GM21737 (cell line): Measurements from ENCODE around the gene SVIL.
"Not testable (repeated sequence)": the region's sequence is repeated elsewhere in the genome, so short reads cannot be mapped to it uniquely, and the experiment has no call there.

Source experiments
- ATAC-seq: cut with Tn5 transposase; IDR thresholded peaks from one replicate; pipeline ENCODE4 v1.9.1; 2021; ENCODE audit warnings: mild to moderate bottlenecking, moderate library complexity; ENCODE audit not compliant: unreplicated experiment

SVIL gene

DNA sequence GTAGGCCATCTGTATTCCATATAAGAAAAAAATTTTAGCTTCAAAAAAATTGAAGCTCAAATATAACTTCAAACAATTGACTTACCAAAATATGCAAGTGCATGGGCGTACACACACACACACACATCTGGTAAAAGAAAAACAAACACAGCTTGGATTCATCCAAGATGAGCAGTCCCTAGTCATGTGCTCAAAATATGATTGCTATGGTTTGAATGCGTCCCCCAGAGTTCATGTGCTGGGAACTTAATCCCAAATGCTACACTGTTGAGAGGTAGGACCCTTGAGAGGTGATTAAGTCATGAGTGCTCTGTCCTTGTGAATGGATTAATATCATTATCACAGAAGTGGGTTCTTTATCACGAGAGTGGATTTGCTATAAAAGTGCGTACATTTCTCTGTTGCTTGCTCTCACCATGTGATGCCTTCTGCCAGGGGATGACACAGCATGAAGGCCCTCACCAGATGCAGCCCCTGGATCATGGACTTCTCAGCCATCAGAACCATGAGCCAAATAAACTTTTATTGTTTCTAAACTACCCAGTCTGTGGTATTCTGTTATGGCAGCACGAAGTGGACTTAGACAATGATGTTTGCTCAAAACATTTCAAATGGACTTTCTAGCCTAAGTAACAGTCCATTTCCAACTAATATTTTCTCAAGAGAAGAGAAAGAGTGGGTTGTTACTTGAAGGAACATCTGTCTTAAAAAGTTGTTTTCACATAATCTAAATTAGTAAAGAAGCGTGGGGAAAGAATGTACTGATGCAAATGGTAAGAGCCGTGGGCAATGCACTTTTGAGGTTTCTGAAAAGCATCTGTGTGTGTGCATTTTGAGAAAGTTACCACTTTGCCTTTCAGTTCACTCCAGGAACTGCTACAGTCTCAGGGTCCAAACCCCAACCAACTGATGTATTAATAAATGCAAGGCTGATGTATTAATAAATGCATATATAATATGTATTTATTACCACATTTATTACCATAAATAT, 15.1 kb upstream of the SVIL start:
- no peak for ATAC-seq

DNA sequence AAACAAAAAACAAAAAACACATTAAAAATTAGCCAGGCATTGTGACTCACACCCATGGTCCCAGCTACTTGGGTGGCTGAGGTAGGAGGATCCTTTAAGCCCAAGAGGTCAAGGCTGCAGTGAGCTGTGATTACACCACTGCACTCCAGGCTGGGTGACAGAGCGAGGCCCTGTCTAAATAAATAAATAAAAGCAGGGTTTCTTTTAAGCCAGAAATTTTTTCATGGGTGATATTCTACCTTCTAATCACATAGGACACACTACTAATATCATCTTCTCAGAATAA, 14.2 kb upstream of the SVIL start:
- no peak for ATAC-seq

DNA sequence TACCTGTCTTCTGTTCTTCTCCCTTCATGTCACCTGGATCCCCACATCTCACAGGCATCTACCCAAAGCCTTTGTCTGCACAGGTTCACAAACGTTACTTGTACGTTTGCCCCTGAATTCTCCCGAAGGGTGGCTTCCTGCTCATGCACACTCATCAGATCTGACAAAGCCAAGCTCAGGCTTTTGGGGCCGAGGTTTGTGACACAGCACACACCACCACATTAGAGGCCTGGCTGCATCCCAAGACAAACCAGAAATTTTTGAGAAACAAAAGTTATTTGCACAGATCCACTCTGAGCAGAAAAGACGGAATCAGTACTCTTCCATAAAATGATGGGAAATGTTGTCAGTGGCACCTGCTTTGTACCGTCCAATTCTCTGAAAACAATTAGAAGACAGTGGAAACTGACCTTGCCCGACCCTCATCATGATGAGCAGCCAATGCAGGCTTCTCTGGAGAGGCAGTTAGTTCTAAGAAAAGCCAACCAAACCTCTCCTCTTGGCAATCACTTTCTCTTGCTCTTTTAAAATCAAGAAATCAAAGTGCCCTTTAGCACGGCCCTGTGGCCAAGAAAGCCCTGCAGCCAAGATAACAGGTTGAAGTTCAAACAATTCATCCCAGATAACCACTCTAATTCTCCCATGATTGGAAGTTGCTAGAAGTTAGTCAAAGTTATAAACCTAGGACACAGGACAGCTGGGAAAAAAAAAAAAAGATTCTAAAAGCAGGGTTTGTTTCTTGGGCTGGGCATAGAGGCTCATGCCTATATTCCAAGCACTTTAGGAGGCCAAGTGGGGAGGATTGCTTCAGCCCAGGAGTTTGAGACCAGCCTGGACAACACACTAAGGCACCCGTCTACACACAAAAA, 13.6 kb upstream of the SVIL start:
- ATAC-seq = no peak

DNA sequence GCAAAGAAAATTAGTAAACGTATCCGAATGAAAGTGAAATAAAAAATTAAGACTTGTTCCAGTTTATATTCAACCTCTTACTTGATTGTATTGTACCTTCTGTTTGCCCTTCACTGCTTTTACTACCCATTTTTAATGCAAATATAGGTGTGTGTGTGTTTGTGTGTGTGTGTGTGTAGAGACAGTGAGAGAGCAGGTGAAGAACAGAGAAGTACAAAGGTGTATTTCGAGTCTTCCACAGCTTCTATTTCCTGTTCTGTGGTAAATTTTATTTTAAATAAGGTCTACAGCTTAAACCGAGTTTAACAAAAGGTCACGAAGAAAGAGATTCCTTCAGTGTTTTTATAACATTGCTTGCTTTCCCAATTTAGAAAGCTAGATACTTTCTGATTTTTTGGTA, 12.7 kb upstream of the SVIL start:
- no peak for ATAC-seq

DNA sequence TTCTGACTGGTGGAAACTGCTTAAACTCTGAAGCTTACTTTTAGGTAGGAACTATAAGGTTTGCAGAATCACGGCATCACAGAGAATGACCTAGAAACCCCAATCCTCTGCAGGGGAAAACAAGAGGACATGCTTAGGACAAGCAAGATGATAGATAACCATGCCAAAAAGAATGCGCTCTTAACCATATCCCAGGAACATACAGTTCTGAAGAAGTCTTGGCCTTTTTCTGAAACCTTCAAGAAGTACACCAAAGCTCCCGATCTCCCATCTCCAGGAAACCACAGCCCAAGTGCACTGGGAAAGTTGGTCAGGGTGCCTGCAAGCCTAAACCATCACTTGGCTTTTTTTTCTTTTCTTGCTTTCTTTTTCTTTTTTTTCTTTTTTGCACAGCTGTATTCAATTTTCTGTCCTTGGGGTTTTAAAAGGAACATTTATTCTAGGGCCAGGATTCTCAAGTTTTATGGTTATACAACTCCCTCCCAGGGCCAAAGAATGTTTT, 12.2 kb upstream of the SVIL start:
- ATAC-seq = no peak

DNA sequence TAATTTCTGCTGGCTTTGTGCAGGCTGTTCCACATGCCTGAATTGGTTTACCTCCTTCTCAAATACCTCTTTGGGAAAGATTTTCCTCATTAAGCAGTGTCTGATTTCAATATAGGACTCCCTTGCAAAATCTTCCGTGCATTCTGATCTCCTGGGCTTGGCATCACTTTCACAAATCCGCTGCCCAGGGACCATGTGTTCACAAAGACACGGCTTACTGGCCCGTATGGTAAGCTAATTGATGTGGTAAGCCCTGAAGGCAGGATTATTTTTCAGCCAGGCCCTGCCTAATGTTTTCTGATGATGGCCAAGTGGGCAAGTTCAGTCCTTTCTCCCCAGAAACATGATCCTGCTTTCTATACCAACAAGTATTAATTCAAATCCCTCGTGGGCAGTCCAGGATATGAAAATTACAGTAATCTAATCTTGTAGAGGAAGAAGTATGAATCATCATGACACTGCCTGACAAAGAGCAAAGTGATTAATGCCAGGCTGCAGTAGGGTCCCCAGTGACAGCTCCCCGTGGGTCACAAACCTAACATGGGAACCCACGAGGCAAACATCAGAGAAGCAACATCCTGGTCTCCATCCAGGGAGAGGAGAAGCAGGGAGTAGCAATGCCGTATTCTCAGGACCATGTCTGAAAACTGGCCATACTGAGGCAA, 11.6 kb upstream of the SVIL start:
- no peak for ATAC-seq

DNA sequence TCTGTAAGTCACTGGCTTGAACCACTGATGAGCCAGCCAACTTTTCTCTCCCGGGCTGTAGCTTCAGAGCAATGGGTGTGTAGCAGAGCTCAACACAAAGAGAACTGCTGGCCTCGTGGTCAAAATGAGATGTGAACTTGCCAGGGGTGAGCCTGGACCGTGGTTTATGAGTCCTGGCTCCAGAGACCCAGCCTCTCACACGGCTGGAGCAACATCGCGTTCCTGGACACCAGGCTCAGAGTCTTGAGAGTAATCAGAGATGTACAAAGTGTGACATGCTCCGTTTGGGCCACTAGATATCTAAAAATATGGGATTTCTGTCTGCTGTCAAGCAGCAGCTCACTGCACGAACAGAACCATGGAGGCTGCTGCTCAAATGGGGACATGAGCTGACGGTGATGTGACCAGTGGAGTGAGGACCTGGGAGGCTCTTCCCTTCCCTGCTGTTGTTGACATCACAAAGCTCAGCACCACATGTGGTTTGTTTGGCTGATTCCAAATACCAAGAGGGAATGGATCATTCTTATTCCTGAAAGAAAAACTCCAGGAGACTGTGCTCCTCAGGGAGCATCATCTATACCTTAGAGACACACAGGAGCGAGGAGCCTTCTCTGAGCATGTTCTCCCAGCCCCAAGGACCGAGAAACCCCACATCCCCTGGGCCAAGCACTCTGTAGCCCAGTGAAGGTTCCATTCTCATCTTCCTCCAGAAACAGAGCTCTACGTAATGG, 9.2 kb upstream of the SVIL start:
- no peak for ATAC-seq

DNA sequence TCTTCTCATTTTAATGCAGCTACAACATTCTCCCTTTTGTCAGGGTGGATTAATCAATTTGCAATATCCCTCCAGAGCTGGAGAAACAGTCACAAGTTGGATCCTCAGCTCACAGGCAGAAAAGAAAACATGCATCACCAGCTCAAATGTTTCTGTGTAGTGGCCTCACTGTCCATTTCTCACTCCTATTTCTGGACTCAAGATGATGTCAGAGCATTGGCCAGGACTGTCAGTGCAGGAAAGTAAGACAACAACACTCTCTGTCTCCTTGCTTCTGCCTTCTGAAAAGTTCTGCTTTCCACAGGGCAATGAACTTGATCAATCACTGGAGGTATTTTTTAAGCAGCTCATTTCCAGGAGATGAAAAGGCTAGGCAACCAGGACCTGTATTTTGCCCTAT, 8.2 kb upstream of the SVIL start:
- no peak for ATAC-seq

DNA sequence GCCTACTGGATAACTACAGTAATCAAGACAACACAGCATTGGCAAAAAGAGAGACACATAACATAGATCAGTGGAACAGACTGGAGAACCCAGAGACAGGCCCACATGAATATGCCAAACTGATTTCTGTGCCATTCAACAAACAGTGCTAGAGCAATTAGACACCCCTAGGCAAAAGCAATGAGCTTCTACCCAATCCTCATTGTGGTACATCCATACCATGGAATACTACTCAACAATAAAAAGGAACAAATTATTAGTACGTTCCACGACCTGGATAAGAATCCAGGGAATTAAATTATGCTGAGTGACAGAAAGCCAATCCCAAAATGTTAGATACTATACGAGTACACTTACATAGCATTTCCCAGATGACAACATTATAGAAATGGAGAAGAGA, 2.8 kb upstream of the SVIL start:
- ATAC-seq = no peak

DNA sequence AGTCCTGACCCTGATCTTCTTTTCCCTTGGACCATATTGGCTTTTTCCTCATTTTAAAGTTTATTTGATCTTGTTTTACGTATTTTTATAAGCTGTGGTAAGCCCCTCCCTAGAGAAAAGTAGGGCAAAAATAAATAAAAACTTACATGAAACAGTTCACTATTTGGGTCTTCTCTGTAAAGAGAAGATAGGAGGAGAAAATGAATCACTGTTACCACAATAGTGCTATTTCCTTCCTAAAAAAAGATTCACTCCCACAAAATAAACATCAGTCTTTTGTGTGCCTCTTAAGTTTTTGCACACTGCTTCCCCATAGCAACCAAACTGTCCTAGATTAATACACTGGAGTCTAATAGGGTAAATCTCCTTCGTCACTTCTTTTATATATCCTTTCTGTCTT, 1.4 kb upstream of the SVIL start:
- no peak for ATAC-seq

DNA sequence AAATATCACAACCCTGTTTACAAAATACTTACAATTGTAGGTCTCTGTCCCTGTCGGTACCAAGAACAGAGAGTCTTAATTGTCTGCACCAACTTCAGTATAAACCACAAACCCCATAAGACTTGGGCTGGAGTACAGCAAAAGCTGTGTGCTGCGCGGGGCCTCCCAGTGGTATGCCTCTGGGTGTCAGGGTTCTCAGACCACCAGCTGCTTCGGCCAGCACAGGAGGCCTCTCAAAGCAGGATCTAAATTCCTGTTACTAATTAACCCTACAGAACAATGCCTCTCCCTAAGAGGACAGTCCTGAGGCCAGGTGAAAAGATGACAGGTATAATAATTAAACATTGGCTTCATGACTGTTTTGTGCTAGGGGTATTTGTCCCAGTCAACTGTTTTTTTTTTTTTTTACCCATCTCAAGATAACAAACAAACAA, 957 bp upstream of the SVIL start:
- ATAC-seq = peak; percentile 80

DNA sequence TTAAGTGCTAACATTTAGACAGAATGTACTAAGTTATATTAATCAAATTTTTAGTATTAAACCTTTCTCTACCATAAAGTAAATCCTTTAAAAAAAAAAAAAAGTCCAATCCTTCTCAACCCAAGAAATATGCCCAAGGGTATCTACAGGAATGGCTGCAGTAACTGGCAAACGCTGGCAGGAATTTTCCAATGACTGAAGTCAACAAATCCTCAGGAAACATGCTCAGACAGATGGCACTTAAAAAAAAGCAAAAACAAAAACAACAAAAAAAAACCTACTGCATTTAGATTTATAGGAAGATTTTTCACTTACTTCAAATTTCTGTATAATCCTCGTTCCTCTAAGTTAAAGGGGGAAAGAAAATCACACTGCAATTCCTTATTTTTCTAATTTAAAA, 666 bp downstream of the SVIL start:
- no peak for ATAC-seq

DNA sequence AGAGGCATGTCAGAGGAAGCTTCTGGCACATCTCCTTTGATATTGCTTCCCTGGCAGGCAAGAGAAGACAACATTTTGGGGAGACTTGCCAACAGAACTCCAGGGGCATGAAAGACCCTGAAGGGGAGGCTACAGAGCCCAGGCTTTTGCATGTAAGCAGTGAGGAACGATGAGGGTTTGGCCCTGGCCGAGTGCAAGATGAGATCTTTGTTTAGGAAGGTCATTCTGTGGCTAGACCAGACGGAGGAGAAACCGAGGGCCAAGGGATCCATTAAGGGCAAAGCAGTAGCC, 3.8 kb downstream of the SVIL start:
- ATAC-seq = no peak

DNA sequence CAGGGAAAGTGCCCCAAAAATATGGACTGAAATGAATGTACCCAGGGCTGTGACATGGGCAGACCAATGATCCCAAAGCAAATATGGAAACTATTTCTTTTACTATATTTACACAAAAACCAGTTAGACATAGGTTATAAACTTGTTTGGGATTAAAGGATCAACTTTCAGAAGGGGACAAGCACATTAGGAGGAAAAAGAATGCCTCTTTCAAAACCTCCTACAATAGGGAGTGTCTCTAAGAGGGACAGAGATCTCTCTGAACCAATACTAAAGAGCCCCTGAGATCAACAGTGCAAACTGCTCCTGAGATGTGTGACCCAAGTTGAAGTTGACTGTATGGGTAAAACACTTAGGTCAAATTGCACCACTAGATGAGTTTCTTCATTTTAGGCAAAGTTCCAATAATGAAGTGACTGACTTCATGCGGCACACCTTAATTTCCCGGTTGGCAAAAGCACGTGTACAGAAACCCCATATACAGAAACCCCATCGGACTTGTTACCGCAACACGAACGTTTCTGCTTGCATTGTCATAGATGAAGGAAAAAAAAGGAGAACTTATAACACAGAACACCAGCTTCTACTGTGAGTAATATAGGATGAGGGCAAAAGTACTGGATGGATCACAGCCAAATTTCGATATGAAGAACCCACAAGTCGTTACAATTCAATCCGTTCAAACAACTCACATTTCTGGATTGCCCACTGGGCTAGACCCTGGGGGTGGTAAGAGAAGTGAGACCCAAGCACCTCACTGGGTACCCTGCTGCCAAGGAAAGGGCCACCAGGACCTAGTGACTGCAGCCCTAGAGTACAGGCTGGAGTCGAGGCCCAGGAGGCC, 4.3 kb downstream of the SVIL start:
- ATAC-seq = no peak

DNA sequence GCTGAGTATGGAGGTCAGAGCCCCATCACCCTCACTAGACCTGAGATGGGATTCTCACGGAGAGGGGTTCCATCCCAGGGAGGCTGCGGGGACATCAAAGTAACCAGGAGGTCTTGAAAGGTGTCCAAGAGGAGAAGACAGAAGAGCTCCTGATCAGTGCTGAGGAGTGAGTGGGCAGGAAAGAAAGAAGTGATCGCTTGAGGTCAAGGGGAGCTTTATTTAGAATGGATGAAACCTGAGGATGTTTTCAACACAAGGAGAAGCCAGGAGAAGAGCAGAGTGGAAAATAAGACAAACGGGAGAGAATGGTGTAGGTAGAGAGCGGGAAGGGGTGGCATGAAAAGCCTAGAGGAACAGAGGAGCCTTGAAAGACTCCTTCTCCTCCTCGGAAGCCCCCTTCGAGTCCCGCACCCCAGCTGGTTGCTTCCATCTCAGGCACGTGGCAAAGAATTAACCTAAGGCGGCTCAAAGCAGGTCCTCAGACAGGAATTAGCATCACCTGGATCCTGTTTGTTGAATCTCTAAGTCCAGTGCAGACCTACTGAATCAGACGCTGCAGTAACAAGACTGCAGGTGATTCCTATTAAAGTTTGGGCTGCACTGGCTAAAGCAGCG, 5.8 kb downstream of the SVIL start:
- no peak for ATAC-seq

DNA sequence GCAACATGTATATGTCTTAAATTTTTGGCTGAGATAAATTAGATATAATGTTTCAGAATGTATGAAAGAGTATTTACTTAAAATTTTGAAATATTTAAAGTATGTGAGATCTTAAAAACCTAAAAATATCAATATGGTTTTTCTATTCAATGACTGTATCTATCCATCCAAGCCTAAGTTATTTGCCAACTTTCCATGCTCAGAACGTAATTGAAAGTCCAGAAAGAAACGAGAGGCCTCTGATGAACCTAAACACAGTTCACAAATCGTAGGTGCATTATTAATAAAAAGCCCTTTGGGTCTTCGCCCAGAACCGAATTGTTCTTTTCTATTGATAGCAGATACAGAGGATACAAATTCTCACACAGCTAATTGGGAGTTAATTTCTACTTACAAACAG, 6.5 kb downstream of the SVIL start:
- ATAC-seq = no peak

DNA sequence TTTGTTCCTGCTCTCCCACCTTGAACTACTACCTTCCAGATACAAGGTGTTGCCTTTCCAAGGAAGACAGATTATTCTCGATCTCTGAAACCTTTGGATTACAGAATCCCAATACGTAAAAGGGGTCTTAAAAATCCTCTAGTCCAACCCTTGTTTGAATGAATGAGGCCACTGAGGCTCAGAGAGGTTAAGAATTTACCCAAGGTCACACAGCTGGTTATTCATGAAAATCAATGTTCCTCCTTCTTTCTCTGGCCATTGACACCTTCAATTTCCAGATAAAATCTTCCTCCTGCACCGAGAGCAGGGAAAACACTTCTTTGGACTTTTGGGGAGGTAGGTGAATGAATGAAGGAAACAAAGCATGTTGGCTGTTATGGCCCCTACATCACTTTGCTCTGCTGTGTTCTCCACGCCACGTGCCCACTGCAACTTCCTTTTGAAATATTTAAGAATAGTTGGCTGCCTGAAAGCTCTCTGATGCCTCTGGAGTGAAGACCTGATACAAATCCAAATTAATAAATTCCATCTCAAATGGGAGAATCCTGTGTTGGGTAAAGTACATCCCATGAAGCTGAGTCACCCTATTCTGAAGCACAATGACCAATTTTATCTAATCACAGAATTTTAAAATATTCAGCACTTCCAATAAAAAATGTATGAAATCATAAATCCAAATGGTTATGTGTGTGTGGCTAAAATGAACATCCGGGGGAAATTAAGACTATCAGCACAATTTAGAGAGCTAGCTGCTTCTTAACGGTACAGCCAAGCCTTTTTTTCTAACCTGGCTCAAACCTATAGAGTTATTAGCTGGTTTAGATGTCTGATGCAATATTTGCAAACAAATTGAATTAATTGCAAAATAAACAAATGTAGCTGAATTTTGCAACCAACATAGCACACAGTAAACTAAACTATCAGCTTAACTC, 7.3 kb downstream of the SVIL start:
- no peak for ATAC-seq

DNA sequence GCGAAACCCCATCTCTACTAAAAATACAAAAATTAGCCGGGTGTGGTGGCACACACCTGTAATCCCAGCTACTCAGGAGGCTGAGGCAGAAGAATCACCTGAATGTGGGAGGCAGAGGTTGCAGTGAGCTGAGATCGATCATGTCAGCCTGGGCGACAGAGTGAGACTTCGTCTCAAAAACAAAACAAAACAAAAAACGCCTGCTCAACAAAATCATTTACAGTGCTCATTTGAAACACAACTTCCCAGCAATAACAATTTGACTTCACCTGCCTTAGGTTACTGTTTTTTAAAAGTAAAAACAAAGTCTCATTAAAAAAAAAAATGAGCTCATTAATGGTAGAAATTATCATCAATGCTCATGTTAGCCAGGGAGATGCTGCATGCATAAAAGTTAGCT, 10.4 kb downstream of the SVIL start:
- not testable (repeated sequence) for ATAC-seq
